ENCODE results near the gene YBX2.
A peak's percentile ranks its signal among the peaks of the same experiment; 100 is the strongest.

The YBX2 gene

GRCh38 chr17:7266784-7267183, 27.7 kb downstream of the YBX2 start:
- DNase-seq (ENCODE audit: low read depth in 2 of 3, low spot score in 1 of 3) = no peak

- no peak for DNase-seq (ENCODE audit: low read depth in 2 of 3, low spot score in 1 of 3)
Observed at GRCh38 chr17:7263801-7264078, 30.7 kb downstream of the YBX2 start.

GRCh38 chr17:7262935-7263800, 31.3 kb downstream of the YBX2 start:
- DNase-seq (ENCODE audit: low read depth in 2 of 3, low spot score in 1 of 3) = no peak

GRCh38 chr17:7262192-7262934, 32.1 kb downstream of the YBX2 start, which contains the start of gene CLDN7:
CLDN7 (minus strand) TSS chr17:7262478; CDS start chr17:7262043, 435 bp downstream.
- no peak for DNase-seq (ENCODE audit: low read depth in 2 of 3, low spot score in 1 of 3)

- DNase-seq (ENCODE audit: low read depth in 2 of 3, low spot score in 1 of 3) = no peak
Observed at GRCh38 chr17:7261379-7262191, 32.9 kb downstream of the YBX2 start.

GRCh38 chr17:7260651-7261378, 33.6 kb downstream of the YBX2 start:
- no peak for DNase-seq (ENCODE audit: low read depth in 2 of 3, low spot score in 1 of 3)

- no peak for DNase-seq (ENCODE audit: low read depth in 2 of 3, low spot score in 1 of 3)
Observed at GRCh38 chr17:7260151-7260550, 34.3 kb downstream of the YBX2 start.

- no peak for DNase-seq (ENCODE audit: low read depth in 2 of 3, low spot score in 1 of 3)
Observed at GRCh38 chr17:7259555-7259889, 34.9 kb downstream of the YBX2 start.

- no peak for DNase-seq (ENCODE audit: low read depth in 2 of 3, low spot score in 1 of 3)
Observed at GRCh38 chr17:7258731-7259554, 35.5 kb downstream of the YBX2 start.

- DNase-seq (ENCODE audit: low read depth in 2 of 3, low spot score in 1 of 3) = no peak
Observed at GRCh38 chr17:7256766-7257456, 37.5 kb downstream of the YBX2 start.

GRCh38 chr17:7254511-7254910, 39.9 kb downstream of the YBX2 start:
- no peak for DNase-seq (ENCODE audit: low read depth in 2 of 3, low spot score in 1 of 3)

GRCh38 chr17:7253082-7253481, 41.4 kb downstream of the YBX2 start:
- DNase-seq (ENCODE audit: low read depth in 2 of 3, low spot score in 1 of 3) = no peak

GRCh38 chr17:7252176-7253043, 42.0 kb downstream of the YBX2 start, which contains the start of gene ELP5:
ELP5 (plus strand) TSS chr17:7252215; CDS start chr17:7252551, 336 bp downstream.
- DNase-seq (ENCODE audit: low read depth in 2 of 3, low spot score in 1 of 3) = peak; percentile 84 to 88 (median 87)

- DNase-seq (ENCODE audit: low read depth in 2 of 3, low spot score in 1 of 3) = peak; percentile 96 to 99 (median 98)
Observed at GRCh38 chr17:7251661-7252175, 42.7 kb downstream of the YBX2 start, which contains the start of gene CTDNEP1. CTDNEP1 (minus strand) TSS chr17:7251734; CDS start chr17:7251296, 438 bp downstream.

- DNase-seq (ENCODE audit: low read depth in 2 of 3, low spot score in 1 of 3) = no peak
Observed at GRCh38 chr17:7250695-7251627, 43.5 kb downstream of the YBX2 start.

- DNase-seq (ENCODE audit: low read depth in 2 of 3, low spot score in 1 of 3) = no peak
Observed at GRCh38 chr17:7249830-7250229, 44.6 kb downstream of the YBX2 start.

- DNase-seq (ENCODE audit: low read depth in 2 of 3, low spot score in 1 of 3) = no peak
Observed at GRCh38 chr17:7249214-7249613, 45.2 kb downstream of the YBX2 start.
